NCI-H1436 treated with DMSO at 0.1 percent for 48 hours (cell line): ENCODE measurements around the gene KDSR.
A peak's percentile ranks its signal among the peaks of the same experiment; 100 is the strongest.

Experiments
- DNase-seq: peaks from one replicate; lab custom pipeline; 2025; lab: John Stamatoyannopoulos, UW

The KDSR gene, protein sequence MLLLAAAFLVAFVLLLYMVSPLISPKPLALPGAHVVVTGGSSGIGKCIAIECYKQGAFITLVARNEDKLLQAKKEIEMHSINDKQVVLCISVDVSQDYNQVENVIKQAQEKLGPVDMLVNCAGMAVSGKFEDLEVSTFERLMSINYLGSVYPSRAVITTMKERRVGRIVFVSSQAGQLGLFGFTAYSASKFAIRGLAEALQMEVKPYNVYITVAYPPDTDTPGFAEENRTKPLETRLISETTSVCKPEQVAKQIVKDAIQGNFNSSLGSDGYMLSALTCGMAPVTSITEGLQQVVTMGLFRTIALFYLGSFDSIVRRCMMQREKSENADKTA

DNA sequence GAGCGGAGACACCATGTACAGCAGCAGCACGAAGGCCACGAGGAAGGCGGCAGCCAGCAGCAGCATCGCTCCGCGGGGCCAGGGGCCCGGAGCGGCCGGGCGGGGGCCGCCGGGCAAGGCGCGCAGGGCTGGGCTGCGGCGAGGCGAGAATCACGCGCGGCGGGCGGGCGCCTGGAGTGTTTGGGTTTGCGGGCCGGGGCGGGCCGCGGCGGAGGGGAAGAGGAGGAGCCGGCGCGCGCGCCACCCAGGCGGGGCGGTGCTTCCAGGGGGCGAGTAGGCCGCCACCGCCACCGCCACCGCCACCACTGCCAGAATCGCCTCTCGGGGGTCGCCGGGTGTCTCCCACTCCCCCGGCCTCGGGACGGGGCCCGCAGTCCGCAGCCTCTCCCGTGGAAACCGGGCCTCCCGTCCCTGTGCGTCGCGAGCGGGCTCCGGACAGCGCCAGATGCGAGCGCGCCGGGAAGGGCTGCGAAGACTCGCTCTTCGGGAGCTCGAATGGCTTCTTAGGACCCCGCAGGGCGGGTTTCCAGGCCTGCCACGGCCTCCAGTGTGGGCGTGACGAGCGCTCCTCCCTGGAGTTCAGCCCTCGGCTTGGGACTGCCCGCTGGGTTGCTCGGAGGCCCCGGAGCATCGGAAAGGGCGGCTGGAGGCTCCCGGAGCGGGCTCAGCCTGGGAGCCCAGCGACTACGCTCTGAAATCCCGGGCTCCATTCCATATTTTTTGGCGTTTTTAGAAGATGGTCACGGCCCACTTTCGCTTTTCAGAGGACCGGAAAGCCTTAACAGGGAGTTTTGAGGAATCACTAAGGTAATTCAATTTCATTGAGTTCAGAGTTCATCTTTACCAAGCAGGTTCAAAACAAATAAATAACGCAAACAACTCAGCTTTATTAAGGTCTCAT lies at the start of gene KDSR:
Gene KDSR (minus strand): TSS at position 154 of the 901 bp plus-strand sequence. CDS start 88 bp downstream, at position 66.
- DNase-seq = peak; percentile 57

DNA sequence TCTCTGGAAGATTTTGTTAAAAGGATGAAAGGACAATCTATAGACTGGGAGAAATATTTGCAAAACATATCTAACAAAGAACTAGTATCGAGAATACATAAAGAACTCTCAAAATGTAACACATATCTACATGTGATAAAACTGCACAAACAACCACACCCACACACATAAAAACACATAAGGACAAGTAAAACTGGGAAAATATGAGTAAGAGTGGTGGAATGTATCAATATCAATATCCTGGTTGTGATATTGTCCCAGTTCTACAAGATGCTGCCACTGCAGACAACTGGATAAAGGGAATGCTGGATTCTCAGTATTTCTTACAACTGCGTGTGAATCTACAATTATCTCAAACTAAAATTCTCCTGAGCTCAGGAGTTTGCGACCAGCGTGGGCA lies 45.9 kb upstream of the KDSR start:
- no peak for DNase-seq

DNA sequence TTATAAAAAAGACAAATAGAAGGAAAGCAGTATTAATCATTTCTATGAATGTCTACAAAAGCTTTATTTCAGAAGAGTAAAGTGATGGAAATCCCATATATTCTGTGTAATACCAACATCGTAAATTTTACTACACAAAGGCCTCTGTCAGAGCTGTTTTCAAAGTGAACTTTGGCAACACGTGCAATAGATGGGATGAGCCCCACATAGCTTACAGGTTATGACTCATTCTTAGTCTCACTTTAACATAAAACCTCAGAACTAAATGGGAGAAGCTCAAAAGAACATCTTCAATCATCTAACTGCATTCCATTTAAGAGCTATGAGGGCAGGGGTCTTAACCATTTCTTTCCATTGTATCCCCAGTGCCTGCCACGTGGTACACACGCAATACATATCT lies 43.8 kb upstream of the KDSR start:
- no peak for DNase-seq

DNA sequence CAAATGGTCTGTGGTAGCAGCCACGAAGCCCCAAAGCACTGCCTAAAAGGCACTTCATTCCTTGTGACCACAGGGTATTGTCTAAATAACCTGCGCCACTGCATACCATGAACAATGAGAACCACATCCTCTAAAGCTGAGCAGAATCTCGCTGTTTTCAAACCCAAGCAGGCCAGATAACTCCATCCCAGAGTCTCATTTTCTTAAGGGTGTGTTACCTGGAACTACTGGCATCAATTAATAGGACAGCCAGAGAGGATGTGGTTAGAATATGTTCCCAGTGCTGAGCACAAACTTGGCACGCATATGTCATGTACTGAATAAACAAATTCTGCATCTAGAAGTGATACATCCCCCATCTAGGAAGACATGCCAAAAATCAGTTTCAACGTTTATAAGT lies 42.3 kb upstream of the KDSR start:
- no peak for DNase-seq

DNA sequence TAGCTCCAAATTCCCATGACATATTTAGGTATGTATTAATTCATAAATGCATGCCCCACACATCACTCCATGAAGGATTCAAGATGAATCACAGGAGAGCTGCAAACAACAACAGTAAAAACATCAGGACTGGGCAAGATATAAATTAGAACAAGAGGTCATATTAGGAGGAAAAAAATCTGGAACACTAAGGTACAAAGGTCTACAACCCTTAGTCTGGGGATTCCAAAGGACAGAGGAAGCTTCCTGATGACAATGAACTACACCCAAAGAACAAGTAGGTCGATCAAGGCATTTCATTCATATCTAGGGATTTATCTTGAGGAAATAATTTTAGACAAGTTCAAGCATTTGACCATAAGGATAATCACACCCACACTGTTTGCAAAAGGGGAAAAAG lies 40.7 kb upstream of the KDSR start:
- DNase-seq = no peak

DNA sequence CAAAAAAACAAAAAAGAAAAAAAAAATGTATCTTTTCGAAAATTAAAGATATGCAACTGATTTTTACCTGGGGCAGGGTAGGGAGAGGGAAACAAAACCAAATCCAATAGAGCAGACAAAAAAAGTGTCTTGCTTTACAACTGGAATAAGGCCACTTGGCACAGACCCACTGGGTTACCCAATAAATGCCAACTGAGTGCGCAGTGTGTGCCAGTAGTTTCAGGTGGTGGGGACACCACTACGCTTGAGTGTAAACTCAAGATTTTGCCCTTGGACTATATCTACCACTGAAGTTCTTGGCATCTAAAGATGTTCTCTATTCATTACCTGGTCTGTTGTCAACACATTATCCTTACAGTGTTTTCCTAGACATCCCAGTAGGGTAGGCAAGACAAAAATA lies 39.0 kb upstream of the KDSR start:
- no peak for DNase-seq

DNA sequence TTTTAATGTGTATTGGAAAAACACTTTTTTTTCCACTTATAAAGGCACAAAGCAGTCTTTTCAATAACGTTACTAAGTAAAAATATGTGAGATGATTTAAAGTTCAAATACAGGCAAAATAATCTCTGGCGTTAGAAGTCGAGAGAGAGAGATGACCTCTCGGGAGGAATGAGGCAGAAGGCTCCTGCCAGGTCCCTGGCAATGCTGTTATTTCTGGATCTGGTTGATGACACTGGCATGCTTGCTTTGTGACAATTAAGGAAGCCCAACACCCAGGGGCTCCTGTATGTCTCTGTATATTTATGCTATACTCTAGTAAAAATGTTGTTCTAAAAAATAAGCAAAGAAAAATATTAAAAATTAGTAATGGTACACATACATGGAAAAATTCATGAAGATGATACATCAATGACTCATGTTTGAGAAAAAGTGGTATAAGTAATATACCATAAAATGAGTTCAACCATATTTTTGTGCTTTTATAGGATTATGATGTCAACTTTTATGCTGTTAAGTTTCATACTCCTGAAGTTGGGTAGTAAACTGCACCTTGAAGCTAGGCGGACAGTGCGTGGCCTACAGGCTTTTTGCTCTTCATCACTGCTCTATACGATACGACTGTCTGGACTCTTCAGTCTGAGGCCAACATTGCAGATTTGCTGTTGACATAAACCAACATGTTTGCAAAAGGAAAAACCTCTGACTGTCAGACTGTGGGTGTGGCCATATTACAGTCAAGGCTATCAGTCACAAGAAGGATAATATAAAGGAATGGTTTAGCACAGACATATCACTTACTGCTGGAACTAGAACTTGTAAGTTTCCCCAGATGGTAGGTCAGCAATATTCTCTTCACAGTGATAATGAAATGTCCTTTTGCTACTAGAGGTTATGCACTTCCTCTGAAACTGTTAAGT lies 35.5 kb upstream of the KDSR start:
- no peak for DNase-seq

DNA sequence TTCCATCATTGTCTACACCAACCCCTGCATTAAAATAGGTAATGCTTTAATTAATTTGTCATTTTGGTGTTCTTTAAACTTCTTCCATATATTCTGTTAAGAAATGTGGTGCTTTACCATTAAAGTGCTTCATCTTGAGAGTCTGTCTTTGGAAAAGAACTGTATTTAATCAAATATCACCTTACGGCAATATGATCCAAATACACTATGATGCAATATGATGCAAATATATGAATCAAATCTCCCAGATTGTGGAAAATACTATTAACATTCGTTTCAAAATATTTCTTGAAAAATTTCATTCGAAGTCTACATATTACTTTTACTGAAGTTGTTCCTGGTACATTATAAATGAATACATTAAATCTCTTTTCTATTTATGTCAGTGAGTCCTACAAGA lies 32.3 kb upstream of the KDSR start:
- no peak for DNase-seq

DNA sequence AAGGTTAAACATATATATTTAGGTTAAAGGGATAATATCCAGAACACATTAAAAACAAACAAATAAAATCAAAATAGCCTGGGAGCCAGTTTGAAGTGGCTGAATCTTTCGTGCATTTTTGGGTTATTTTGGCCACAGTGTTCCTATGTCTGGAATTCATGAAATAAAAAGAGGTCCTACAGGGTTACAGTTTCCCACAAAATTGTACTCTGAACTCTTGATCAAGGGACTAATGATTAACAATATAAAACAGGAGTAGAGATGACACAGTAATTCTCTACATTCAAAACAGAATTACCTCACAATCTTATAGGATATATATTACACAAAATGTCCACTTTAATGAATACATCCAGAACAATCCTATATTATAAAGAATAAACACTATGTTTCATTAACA lies 30.3 kb upstream of the KDSR start:
- DNase-seq = no peak

DNA sequence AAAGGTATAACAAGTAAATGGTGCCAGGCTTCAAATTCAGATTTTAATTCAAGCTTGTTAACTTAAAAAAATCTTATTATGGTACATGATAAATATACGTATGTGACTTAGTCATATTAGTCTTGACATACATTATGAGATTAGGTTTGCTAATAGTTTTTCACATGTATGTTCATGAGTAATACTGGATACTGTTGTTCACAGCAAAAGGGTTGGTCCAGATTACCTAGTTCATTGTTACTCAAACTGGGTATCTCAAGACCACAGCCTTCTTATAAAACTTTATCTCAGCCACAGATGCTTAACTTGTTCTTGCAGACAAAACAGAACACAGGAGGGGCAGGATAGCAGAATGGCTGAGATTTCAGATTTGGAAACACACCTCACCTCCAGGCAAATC lies 28.5 kb upstream of the KDSR start:
- DNase-seq = no peak

DNA sequence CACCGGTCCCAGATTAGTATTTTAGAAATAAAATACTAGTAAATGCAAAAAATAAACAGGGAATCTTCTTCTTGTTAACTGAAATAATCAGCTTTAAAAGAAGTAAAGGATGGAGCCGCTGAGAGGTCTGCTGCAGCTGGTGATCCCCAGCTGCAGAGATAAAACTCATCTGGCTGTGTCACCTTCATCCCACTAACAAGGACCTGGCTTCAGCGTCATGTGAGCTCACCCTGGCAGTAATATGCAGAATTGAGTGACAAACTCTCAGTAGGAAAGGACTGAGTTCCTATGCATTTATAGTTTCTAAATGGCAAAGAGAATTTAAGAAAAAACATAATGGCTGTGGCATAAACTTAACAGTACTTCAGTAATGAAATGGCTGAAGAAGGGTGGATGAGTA lies 27.9 kb upstream of the KDSR start:
- no peak for DNase-seq

DNA sequence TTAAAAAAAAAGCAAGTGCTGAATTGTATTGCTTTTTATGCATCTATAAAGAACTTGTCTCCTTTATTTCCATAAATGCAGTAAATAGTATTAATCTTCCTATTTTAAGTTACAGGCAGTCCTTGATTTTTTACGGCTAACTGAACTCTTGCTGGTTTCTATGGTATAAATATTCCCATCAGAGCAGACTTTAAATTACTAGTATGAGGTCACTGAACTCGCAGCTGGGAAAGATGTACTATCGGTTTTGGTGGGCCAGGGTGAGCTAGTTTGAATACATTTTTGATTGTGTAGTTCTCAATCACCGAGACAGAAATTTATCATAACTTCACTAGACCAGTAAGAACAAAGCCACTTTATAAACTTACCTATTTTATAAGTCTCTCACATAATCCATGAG lies 20.9 kb upstream of the KDSR start:
- DNase-seq = no peak

DNA sequence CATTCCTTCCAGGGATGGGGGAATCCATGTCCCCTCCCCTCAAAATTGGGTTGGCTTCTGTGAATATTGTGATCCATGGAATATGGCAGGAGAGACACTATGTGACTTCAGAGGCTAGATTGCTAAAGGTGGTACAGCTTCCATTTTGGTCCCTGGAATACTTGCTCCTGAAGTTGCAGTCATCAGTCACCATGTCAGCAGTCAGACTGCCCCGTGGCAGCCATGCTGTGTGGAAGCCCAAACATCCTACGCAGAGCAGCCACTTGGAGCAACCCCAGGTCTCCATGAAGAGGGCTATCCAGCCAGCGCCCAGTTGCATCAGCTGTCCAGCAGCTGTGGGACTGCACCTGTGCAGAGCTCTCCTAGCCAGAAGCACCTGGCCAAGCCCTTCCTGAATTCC lies 15.8 kb upstream of the KDSR start:
- DNase-seq = no peak

DNA sequence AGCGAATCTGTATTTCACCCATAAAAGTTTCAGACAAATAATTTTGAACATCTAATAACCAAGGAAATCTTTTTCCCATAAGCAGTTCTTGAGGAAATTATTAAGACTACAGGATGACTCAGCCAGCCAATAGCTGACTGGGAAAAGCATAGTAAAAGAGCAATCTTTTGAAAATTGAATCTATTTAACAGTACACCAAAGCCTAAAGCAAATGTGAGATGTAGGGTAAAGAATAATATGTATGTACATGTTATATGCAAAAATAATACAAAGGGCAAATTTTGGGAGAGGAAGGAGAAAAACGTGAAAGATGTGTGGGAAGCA lies 12.6 kb upstream of the KDSR start:
- DNase-seq = no peak

DNA sequence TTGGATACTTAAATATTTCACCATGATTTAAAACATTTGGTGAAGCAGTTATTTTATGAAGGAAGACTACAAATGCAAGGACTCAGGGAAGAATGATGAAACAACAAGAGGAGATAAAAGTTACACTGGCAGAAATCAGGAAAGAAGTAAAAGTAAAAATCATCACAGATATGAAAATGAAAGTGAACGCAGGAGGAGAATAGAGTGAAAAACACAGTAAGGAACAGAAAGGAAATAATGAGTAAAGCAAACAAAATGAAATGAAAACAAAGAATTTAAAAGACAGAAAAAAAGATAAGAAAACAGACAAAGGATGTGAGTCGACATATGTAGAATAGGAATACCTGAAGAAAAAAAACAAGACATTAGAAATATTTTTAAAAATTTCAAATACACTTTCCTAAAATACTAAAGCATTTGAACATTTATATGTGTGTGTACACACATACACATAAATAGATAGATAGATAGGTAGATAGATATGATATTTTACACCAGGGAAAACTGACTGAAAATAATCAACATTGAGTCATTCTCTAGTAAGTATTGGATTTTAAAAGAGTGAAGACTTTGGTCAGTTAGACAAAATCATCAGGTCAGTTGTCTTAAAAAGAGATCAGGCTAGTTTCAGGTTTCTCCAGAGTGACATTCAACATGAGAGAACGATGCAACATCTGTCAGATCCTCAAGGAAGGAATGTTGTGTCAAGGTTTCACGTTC lies 12.1 kb upstream of the KDSR start:
- no peak for DNase-seq

DNA sequence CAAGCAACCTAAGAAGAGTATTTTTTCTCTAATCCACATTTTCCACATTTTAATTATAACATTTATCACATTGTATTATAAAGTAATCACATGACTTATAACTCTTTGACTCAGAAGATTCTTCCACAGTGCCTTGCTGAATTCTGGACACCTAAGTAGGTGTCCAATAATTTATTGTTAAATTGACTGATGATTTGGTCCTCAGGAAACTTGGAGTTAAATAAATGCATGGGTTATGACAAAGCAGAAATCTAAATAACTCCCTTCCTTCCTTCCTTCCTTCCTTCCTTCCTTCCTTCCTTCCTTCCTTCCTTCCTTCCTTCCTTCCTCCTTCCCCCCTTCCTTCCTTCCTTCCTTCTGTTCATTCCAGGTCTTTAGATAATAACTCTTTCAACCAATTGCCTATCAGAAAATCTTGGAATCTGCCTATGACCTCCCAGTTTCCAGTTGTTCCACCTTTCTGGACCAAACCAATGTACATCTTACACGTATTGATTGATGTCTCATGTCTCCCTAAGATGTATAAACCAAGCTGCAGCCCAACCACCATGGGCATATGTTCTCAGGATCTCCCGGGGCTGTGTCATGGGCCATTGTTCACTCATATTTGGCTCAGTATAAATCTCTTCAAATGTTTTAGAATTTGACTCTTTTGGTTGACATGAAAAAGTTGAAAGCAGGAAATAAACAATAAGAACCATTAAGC lies 10.4 kb upstream of the KDSR start:
- DNase-seq = no peak

DNA sequence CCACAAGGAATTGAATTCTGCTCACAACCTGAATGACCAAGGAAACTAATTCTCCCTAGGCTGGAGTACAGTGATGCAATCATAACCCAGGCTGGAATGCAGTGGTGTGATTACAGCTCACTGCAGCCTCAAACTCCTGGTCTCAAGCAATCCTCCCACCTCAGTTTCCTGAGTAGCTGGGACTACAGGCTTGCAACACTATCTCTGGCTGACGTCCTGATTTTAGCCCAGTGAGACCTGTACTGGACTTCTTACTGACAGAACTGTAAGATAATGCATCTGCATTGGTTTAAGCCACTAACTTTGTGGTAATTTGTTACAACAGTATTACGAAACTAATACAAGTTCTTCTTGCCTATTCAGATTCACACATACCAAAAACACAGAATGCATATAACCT lies 9.5 kb upstream of the KDSR start:
- no peak for DNase-seq

DNA sequence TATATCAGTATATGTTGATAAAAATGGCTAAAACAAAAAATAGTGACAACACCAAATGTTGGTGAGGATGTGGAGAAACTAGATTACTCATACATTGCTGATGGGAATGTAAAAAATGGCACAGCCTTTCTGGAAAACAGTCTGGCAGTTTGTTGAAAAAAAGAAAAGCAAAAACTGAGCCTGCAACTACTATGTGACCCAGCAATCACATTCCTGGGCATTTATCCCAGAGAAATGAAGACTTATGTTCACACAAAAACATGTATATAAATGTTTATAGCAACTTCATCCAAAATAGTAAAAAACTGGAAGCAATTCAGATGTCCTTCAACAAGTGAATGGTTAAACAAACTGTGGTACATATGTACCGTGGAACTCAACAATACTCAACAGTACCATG lies 7.5 kb upstream of the KDSR start:
- no peak for DNase-seq

DNA sequence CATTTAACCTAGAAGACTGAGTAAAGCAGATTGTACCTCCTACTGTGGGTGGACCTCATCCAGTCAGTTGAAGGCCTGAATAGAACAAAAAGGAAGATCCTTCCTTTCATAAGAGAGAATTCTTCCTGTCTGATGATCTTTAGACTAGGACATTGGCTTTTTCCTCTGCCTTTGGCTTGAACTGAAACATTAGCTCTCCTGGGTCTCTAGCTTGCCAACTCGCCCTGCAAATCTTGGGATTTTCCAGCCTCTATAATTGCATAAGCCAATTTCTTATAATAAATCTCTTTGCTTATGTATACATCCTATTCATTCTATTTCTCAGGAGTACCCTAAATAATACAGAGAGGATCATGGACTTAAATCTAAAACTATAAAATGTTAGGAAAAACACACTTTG lies 6.2 kb upstream of the KDSR start:
- DNase-seq = no peak

DNA sequence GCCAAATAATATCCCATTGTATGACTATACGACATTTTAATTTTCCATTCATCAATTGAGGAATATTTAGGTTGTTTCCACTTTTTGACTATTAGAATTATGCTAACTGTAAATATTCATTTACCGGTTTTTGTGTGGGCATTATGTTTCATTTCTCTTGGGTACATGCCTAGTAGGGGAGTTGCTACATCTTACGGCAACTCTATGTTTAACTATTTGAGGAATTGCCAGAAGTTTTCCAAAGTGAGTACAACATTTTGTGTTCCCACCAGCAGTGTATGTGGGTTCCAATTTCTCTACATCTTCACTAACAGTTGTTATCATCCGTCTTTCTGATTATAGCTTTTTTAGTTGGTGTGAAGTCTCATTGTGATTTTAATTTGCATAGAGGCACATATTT lies 1.6 kb upstream of the KDSR start:
- no peak for DNase-seq
